PC-9 (cell line): ENCODE measurements around the gene ERC1.

Source experiments
- CTCF ChIP-seq: fragments of 200-600 bp; sonication (generic); conservative IDR thresholded peaks from 2 replicates; pipeline ENCODE4 v1.6.1; 2017; ENCODE audit warnings: mixed run types, antibody characterized with exemption, mild to moderate bottlenecking, moderate library complexity
- EZH2 ChIP-seq: fragments of 200-600 bp; sonication (generic); IDR thresholded peaks from 2 replicates; pipeline ENCODE4 v1.8.0; 2017; ENCODE audit warnings: antibody characterized with exemption, low read depth

- TF ChIP-seq CTCF: no peak
- no peak for TF ChIP-seq EZH2
These were observed 362.4 kb downstream of the ERC1 start for GRCh38 chr12:1353451-1353850.
